T-helper 2 cell treated with Interferon-gamma antibody and Interleukin-4, amounts not matched to agents 100 ng/mL and 5 ng/mL, for 36 hours (primary cell): ENCODE results near the gene CFAP54. TPM values are rescaled to one million over a fixed set of nuclear protein-coding genes. Genes with fewer than 3 reads are reported as not detected.
"Not testable (repeated sequence)": the region's sequence is repeated elsewhere in the genome, so short reads cannot be mapped to it uniquely, and the experiment has no call there.

ENCODE experiments used
- intact Hi-C: fragments of 100-400 bp; cut with micrococcal nuclease; formaldehyde crosslinking; loops from one replicate; pipeline ENCODE4 v1.15.1; 2023
- total RNA-seq: library from RNA; stranded (reverse); gene quantifications from 2 replicates; pipeline ENCODE4 v1.2.3, GENCODE V29; 2022

Gene CFAP54
- total RNA-seq = 0.16 and 0.30 TPM in 2 replicates

DNA sequence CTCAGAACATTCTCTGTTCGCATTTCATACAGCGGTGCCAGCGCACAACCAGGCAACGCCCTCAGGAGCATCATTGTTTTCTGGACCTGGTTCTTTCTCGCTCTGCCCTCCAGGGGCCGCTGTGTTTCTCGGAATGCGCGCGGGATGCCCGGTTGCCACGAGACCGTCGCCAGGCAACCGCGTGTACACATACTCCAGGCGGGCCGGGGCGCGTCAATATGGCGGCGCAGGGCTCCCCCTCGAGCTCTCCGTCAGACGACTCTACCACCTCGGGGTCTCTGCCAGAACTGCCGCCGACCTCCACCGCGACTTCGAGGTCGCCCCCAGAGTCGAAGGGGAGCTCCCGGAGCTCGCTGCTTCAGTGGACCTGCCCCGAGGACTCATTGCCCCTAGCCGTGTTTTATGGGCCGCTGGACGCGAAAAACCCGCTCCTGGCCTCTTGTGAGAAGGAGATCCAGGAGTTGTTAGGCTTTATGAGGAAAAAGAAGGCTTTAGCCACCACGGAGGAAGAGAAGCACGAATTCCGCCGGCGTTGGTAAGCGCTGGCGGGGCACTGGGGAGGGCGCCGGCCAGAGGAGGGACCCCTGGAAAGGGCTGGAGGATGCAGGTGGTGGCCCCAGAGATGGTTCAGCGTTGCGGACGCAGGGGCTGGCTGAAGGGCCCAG lies at the start of gene CFAP54:
TSS of gene CFAP54 (plus strand) at position 186 of the 665 bp plus-strand sequence. CDS start at position 219, 33 bp downstream.
- intact Hi-C loops = loop anchor here (1.0 to 5.0 kb wide), 6 partner anchors 27 to 454 kb away; partner anchors contain the start of genes LTA4H and NEDD1

DNA sequence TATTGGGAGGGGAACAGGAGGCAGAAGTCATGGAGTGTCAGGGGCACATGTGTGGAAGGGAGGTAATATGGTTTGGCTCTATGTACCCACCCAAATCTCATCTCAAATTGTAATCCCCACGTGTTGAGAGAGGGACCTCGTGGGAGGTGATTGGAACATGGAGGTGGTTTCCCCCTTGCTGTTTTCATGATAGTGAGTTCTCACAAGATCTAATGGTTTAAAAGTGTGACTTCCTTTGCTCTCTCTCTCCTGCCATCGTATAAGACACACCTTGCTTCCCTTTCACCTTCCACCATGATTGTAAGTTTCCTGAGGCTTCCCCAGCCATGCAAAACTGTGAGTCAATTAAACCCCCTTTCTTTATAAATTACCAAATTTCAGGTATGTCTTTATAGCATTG lies 47.6 kb upstream of the CFAP54 start:
- intact Hi-C loops = loop anchor here (10.0 kb wide), 1 partner anchor 587 kb away; the partner anchor contains the start of gene SNRPF

- intact Hi-C loops = loop anchor here (10.0 kb wide), 1 partner anchor 588 kb away; the partner anchor contains the start of gene SNRPF
These were observed 46.5 kb upstream of the CFAP54 start for GRCh38 chr12:96442906-96443305.

GRCh38 chr12:96444399-96444798 lies 45.0 kb upstream of the CFAP54 start:
- intact Hi-C loops = loop anchor here (10.0 kb wide), 1 partner anchor 590 kb away; the partner anchor contains the start of gene SNRPF

DNA sequence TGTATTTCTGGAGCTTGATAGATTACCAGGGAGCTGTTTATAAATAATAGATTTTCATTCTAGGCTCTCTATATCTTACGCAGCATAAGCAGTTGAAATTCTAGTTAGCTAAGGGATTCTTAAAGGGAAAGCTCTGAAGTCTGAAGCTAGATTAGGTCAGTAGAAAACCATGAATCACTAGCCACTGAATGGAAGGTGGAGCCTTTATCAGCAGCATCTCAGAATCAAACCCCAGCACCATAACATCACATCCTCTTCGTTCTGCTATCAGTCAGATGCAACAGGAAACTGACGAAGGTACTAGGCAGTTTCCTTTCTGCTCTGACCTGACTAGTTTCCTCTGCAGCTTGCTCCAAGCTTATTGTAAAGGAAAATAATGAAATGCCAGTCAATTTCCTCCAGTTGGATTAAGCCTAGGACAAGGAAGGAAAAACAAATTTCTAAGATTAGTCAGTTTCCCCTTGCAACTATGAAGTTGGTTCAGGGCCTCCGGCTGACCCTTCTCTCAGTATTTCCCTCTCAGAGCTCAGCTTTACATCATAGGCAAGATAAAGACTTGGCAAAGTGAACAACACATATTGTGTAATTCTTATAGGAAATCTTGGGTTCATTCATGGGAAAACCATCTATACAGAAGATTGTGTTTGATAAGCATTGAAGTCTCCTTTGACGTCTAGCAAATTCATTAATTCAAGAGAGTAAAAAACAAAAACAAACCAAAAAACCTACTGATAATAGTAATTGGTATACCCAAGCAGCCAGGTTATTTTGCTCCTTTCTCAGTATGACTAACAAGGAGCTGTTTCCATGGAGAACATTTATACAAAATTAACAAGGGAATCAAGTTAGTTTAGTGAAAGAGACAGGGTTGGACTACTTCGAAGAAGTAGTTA lies 43.4 kb upstream of the CFAP54 start:
- intact Hi-C loops = loop anchor here (1.0 to 10.0 kb wide), 11 partner anchors 12 to 591 kb away; partner anchors contain the start of genes CFAP54, LTA4H, NEDD1 and SNRPF

DNA sequence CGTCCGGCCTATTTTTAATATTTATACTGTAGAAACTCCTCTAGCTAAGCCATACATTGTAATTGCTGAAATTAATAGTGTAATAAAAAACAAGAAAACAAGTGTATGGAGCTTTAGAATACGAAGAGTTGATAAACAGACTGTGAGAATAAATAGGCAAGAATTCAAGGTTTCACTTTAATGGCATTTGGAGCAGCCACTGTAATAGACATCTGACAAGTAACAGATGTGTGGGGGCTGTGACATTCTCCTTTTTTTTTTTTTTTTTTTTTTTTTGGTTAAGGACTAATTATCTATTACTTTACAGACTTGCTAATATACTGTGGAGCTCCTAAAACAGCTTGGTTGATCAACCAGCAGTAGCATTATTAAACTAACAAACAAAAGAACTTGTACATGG lies 42.1 kb upstream of the CFAP54 start:
- intact Hi-C loops = loop anchor here (5.0 to 10.0 kb wide), 3 partner anchors 55 to 592 kb away; partner anchors contain the start of genes LTA4H and SNRPF

DNA sequence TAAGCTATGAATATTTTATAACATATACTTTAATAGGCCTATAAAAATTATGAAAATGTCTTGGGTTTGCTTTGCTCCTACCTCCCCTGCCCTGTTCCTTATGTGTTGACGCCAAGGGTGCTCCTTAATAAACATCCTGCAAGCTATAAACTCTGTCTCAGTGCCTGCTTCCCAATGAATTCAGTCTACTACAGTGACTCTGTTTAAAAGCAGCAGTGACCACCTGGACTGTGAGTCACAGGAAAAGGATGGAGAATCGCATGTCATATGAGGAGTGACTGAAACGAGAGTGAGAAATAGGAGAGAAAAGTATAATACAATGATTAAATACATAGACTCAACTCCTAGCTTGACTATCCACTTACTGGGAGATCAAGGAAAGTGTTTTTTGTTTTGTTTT lies 41.1 kb upstream of the CFAP54 start:
- intact Hi-C loops = loop anchor here (5.0 to 10.0 kb wide), 3 partner anchors 54 to 593 kb away; partner anchors contain the start of genes LTA4H and SNRPF

DNA sequence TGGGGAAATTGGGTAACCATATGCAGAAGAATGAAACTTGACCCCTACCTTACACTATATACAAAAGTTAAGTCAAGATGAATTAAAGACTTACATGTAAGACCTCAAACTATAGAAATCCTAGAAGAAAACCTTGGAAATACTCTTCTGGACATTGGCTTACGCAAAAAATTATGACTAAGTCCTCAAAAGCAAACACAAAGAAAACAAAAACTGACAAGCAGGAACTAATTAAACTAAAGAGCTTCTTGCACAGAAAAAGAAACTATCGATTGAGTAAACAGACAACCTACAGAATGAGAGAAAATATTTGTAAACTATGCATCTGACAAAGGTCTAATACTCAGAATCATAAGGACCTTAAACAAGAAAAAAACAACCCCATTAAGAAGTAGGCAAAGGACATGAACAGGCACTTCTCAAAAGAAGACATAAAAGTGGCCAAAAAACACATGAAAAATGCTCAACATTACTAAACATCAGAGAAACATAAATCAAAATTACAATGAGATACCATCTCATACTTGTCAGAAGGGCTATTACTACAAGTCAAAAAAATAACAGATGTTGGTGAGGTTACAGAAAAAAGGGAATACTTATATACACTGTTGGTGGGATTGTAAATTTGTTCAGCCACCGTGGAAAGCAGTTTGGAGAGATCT lies 37.0 kb upstream of the CFAP54 start:
- intact Hi-C loops = no loop called here

DNA sequence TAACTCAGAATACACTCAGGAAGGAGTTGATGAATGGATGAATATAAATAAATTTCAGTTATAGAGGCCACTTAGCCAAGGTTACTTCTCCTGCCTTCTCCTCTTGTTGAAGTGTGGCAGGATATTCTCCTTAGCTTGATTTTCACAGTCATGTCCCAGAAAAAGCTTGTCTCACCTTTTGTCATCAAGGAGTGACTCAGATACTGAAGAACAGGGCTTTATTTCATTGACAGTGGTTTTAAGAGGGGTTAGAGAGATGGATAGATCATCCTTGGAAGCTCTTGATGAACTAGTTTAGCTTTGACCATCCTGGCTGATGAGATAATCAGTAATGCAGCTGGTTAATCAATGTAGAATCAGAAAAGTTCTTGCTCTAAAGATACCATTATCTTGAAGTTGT lies 35.0 kb upstream of the CFAP54 start:
- intact Hi-C loops = no loop called here

DNA sequence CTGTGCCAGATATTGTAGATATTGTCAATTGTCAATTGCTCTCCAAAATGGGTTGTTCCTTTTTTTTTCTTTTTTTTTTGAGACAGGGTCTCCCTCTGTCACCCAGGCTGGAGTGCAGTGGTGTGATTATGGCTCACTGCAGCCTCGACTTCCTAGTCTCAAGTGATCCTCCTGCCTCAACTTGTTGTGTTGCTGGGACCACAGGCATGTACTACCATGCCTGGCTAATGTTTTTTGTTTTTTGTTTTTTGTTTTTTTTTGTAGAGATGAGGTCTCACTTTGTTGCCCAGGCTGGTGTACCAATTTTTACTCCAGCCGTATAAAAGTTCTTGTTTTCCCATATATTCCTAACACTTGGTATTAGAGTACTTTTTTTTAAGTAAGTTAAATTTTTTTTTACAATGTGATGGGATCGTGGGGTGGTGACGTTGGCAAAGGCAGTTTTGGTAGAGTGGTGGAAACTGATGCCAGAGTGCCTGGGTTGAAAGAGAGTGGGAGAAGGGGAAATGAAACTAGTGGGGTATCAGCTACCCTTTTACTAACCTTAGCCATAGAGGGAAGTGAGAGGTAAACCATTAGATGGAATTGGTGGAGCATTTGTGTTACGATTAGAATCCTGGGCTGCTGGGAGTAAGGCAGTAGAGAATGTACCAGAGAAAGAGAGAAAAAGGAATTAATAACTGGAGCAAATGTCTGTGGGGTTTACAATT lies 33.0 kb upstream of the CFAP54 start:
- intact Hi-C loops = no loop called here

DNA sequence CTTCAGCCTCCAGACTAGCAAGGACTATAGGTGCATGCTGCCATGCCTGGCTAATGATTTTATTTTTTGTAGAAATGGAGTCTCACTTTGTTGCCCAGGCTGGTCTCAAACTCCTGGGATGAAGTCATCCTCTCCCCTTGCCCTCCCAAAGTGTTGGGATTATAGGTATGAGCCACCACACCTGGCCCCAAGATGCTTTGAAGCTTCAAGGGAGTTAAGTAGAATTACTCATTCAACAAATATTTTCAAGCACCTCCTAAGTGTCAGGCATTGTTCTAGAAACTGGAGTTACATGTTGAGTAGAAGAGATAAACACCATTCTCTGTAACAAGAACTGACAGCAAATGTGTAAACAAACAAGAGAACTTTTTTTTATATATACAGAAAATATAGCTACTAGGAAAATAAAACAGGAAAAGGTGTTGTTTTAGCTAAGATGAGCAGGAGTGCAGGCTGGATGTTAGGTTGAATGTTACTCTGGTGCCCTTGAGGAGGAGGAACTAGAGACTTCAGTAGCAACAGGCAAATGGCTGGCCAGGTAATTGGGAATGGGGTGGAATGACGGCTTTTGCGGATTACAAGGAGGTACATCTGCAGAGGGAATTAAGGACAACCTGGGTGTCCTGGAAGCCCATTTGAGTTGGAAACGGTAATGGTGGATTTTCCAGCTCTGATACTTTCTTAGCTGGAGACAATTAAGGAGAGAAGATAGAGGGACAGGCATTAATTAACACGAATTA lies 32.0 kb upstream of the CFAP54 start:
- intact Hi-C loops = no loop called here

GRCh38 chr12:96459281-96459680 lies 30.1 kb upstream of the CFAP54 start:
- intact Hi-C loops = not testable (repeated sequence)

DNA sequence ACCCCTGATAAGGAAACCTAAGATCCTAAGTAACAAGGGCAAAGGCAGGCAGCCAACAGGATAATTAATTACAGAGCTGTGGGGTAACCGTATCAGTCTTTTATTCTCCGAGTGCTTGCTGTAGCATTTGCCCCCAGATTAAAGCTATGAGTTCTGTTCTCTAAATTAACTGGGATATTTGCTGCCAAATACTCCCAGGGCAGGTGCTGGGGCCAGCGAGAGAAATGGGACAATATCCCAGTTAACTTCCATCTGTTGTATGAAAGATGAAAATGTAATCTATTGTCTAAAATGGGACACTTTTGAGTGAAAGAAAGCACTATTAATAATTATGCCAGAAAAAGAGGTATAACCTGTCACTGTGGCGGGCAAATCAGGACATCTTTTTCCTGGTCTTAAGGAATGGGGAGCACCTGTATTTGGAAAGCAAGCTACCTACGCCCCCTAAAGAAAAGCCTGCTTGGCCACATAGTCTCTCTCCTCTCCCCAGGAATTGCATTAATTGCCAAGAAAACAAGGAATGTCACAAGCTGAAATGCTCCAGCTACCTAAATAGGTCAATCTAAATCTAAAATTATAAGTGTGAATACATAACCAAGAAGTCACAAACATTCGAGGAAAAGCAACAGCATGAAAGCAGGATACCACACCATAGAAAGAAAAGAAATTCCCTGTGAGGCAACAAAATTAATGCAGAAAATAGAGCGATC lies 26.7 kb upstream of the CFAP54 start:
- intact Hi-C loops = no loop called here

- intact Hi-C loops = no loop called here
These were observed 23.5 kb upstream of the CFAP54 start for GRCh38 chr12:96465896-96466295.

GRCh38 chr12:96466939-96467751 lies 22.2 kb upstream of the CFAP54 start:
- intact Hi-C loops = no loop called here

DNA sequence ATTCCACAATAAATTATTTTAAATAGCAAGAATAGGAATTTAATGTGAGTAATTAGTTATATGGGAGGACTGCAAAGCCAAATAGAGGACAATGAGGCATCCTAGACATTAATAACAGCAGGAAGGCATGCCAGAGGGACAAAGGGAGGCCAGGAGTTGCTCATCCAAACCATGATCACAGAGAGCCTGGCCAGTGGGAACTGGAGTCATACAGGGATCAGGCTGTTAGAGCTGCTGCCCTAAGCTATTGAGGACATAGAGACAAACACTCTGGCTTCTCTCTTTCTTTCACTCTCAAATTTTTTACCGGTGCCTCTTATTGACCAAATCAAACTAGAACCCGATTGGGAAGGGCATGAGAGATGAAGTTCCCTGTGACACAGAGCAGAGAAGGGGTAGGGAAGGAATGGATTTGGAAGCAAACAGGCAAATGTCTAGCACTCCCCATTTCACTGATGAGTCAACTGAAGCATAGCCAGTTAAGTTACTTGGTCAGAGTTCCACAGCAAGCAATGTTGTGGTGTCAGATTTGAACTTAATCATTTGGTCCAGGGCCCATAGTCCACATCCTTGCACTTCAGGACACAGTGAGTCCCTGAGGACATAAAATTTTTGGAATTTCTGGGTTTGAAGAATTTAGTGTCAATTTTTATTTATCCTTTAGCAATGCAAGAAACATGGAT lies 17.9 kb upstream of the CFAP54 start:
- intact Hi-C loops = no loop called here

DNA sequence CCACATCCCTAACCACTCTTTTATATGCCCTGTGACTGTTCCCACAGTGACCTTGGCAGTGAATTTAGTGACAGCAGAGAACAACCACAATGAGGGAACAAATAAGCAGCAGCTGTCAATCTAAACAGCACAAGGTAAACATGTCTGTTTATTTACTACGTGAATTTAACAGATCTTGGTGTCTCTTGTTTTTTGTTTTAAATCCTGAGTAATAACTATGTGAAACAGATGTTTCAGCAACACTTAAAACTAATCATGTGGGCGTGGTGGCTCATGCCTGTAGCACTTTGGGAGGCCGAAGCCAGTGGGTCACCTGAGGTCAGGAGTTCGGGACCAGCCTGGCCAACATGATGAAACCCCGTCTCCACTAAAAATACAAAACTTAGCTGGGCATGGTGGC lies 17.0 kb upstream of the CFAP54 start:
- intact Hi-C loops = no loop called here
